SK-N-SH (cell line): Measurements from ENCODE around the gene TLN1.

Experiments used
- EZH2phosphoT487 ChIP-seq: fragments of 200-600 bp; sonication (generic); IDR thresholded peaks from 2 replicates; pipeline ENCODE4 v1.6.1; 2017; ENCODE audit warnings: low read depth, mixed run types, mild to moderate bottlenecking, antibody characterized with exemption, moderate library complexity, borderline replicate concordance
- POLR2AphosphoS5 ChIP-seq: IDR thresholded peaks from 2 replicates; pipeline ENCODE4 v1.6.1; 2012; ENCODE audit warnings: low read depth, low read length
- TAF1 ChIP-seq: IDR thresholded peaks from 2 replicates; pipeline ENCODE4 v1.6.1; 2012; ENCODE audit warnings: low read depth, mild to moderate bottlenecking, low read length, moderate library complexity, borderline replicate concordance
- TF ChIP-seq, protein P1 (sequence below): fragments of 200-600 bp; sonication (generic); IDR thresholded peaks from 2 replicates; pipeline ENCODE4 v1.6.1; 2017; ENCODE audit warnings: antibody characterized with exemption, mild to moderate bottlenecking, moderate library complexity
- TF ChIP-seq, protein P2 (sequence below): IDR thresholded peaks from 2 replicates; pipeline ENCODE4; 2012

DNA sequence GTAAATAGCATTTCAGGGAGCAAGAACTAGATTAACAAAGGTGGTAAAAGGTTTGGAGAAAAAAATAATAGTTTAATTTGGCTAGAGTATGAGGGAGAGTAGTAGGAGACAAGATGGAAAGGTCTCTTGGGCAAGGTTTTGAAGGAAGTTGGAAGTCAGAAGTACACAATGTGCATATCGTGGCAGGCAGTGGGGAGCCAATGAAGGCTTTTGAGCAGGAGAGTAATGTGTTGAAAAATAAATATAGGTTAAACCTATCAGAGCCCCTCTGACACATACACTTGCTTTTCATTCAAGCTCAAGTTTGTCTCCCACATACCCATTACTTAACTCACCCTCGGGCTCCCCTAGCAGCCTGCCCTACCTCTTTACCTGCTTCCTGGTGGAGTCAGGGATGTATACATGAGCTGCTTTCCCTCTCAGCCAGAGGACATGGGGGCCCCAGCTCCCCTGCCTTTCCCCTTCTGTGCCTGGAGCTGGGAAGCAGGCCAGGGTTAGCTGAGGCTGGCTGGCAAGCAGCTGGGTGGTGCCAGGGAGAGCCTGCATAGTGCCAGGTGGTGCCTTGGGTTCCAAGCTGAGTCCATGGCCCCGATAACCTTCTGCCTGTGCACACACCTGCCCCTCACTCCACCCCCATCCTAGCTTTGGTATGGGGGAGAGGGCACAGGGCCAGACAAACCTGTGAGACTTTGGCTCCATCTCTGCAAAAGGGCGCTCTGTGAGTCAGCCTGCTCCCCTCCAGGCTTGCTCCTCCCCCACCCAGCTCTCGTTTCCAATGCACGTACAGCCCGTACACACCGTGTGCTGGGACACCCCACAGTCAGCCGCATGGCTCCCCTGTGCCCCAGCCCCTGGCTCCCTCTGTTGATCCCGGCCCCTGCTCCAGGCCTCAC lies 58.6 kb downstream of the TLN1 start, which contains the start of gene CA9:
- TF ChIP-seq, protein P1, sequence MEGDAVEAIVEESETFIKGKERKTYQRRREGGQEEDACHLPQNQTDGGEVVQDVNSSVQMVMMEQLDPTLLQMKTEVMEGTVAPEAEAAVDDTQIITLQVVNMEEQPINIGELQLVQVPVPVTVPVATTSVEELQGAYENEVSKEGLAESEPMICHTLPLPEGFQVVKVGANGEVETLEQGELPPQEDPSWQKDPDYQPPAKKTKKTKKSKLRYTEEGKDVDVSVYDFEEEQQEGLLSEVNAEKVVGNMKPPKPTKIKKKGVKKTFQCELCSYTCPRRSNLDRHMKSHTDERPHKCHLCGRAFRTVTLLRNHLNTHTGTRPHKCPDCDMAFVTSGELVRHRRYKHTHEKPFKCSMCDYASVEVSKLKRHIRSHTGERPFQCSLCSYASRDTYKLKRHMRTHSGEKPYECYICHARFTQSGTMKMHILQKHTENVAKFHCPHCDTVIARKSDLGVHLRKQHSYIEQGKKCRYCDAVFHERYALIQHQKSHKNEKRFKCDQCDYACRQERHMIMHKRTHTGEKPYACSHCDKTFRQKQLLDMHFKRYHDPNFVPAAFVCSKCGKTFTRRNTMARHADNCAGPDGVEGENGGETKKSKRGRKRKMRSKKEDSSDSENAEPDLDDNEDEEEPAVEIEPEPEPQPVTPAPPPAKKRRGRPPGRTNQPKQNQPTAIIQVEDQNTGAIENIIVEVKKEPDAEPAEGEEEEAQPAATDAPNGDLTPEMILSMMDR = no peak
- TF ChIP-seq POLR2AphosphoS5 (no peak), EZH2phosphoT487 (no peak), TAF1 (no peak)
- TF ChIP-seq, protein P2, sequence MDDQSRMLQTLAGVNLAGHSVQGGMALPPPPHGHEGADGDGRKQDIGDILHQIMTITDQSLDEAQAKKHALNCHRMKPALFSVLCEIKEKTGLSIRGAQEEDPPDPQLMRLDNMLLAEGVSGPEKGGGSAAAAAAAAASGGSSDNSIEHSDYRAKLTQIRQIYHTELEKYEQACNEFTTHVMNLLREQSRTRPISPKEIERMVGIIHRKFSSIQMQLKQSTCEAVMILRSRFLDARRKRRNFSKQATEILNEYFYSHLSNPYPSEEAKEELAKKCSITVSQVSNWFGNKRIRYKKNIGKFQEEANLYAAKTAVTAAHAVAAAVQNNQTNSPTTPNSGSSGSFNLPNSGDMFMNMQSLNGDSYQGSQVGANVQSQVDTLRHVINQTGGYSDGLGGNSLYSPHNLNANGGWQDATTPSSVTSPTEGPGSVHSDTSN = no peak
